ENCODE results near the gene CSMD2.

DNA sequence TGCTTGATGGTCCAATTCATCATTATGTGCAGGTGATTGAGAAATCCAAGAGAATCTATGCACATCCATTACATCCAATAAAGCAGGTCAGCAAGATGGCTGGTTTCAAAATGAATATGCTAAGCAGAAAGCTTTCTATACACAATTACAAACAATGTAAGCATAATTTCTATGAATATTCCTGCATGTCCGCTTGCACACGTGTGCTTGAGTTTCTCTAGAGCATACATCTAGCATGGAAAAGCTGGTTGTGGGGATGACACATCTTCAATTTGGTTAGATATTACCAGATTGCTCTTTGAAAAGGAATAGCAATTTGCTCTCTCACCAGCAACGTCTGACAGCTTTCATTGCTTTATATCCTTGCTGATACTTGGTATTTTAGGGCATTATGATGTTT is 461.6 kb downstream of the CSMD2 start:
- TF ChIP-seq, protein P1, sequence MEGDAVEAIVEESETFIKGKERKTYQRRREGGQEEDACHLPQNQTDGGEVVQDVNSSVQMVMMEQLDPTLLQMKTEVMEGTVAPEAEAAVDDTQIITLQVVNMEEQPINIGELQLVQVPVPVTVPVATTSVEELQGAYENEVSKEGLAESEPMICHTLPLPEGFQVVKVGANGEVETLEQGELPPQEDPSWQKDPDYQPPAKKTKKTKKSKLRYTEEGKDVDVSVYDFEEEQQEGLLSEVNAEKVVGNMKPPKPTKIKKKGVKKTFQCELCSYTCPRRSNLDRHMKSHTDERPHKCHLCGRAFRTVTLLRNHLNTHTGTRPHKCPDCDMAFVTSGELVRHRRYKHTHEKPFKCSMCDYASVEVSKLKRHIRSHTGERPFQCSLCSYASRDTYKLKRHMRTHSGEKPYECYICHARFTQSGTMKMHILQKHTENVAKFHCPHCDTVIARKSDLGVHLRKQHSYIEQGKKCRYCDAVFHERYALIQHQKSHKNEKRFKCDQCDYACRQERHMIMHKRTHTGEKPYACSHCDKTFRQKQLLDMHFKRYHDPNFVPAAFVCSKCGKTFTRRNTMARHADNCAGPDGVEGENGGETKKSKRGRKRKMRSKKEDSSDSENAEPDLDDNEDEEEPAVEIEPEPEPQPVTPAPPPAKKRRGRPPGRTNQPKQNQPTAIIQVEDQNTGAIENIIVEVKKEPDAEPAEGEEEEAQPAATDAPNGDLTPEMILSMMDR (IDR thresholded peaks at IDR 0.05) = no peak
- no peak for TF ChIP-seq POLR2A (IDR thresholded peaks at IDR 0.05)
